ENCODE data around the gene PDE4D. TPM values are rescaled to one million over a fixed set of nuclear protein-coding genes. Genes with fewer than 3 reads are reported as not detected.

PDE4D gene
- total and polyA plus RNA-seq, 2 donors (not counting 3 experiments of a cell fraction or from before 2014, with no cell fraction given): 34.5 to 51.2 TPM

DNA sequence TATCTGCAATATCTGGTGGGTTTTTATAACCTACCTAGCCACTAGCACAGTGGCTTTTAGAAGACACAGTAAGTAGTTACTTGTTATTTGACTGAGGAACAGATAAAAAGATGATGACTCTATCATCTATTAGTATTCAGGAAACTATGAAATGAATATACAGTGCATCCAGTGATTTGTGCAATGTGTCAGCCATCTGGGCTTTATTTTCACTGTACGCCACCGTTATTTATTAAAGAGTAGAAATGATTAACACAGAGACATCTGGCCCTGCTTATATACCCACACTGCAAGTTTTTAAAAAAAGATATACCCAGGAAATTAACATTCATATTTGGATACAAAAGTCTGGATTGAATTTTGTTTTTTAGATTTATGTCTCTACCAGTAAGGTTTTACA, 408.4 kb downstream of the PDE4D start:
- Histone ChIP-seq H3K4me1 (ENCODE audit: control insufficient read depth, extremely low read depth, insufficient read depth, low read length) (no peaks in the 10 kb centered on the region), H3K9me3 (replicated peaks; ENCODE audit: control insufficient read depth, insufficient read depth, low read length) (no peaks in the 10 kb centered on the region), H3K27me3 (ENCODE audit: control insufficient read depth in 2 of 2, insufficient read depth in 2 of 2, low read length in 2 of 2) (no peaks in the 10 kb centered on the region), H3K9ac (replicated peaks; ENCODE audit: extremely low read depth, insufficient read depth, low read length) (no peak overlapping the region), H3K27ac (ENCODE audit: insufficient read depth, low read depth, low read length) (no peak overlapping the region), H3K4me2 (ENCODE audit: insufficient read depth, low read length) (no peak overlapping the region), H3K79me2 (ENCODE audit: control insufficient read depth, insufficient read depth, low read length) (no peaks in the 10 kb centered on the region), H3K9me1 (replicated peaks; ENCODE audit: control insufficient read depth, extremely low read depth, insufficient read depth, low read length) (peaks cover 2% of the 10 kb centered on the region), H2AFZ (ENCODE audit: low read depth, low read length) (no peak overlapping the region), H3K36me3 (ENCODE audit: control insufficient read depth in 2 of 2, extremely low read depth in 1 of 2, insufficient read depth in 2 of 2, low read length in 2 of 2) (no peaks in the 10 kb centered on the region), H4K20me1 (replicated peaks; ENCODE audit: control insufficient read depth, extremely low read depth, insufficient read depth, low read length) (peaks cover 5% of the 10 kb centered on the region), H3K4me3 (replicated peaks in 1 of 3; ENCODE audit: insufficient read depth in 1 of 3, low read depth in 1 of 3, low read length in 3 of 3) (no peak overlapping the region)
- no peak for FAIRE-seq
- no peak for TF ChIP-seq POLR2AphosphoS5 (IDR thresholded peaks at IDR 0.05; ENCODE audit: insufficient read depth, low read depth, low read length)
- no peak for TF ChIP-seq GATA2 (IDR thresholded peaks at IDR 0.05; ENCODE audit: insufficient read depth, insufficient read length, low read depth, low read length)
- no peak for TF ChIP-seq POLR2A (IDR thresholded peaks at IDR 0.05; ENCODE audit: low read depth, low read length)
- TF ChIP-seq, protein P1, sequence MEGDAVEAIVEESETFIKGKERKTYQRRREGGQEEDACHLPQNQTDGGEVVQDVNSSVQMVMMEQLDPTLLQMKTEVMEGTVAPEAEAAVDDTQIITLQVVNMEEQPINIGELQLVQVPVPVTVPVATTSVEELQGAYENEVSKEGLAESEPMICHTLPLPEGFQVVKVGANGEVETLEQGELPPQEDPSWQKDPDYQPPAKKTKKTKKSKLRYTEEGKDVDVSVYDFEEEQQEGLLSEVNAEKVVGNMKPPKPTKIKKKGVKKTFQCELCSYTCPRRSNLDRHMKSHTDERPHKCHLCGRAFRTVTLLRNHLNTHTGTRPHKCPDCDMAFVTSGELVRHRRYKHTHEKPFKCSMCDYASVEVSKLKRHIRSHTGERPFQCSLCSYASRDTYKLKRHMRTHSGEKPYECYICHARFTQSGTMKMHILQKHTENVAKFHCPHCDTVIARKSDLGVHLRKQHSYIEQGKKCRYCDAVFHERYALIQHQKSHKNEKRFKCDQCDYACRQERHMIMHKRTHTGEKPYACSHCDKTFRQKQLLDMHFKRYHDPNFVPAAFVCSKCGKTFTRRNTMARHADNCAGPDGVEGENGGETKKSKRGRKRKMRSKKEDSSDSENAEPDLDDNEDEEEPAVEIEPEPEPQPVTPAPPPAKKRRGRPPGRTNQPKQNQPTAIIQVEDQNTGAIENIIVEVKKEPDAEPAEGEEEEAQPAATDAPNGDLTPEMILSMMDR (IDR thresholded peaks at IDR 0.05; ENCODE audit: extremely low read depth in 1 of 2, insufficient read depth in 1 of 2, low read depth in 1 of 2, low read length in 2 of 2): no peak
- TF ChIP-seq EZH2 (IDR thresholded peaks at IDR 0.05; ENCODE audit: borderline replicate concordance, low read depth, low read length, severe bottlenecking): no peak
- TF ChIP-seq, protein P2, sequence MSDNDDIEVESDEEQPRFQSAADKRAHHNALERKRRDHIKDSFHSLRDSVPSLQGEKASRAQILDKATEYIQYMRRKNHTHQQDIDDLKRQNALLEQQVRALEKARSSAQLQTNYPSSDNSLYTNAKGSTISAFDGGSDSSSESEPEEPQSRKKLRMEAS (IDR thresholded peaks at IDR 0.05; ENCODE audit: insufficient read depth, insufficient read length): no peak
- TF ChIP-seq JUN (IDR thresholded peaks at IDR 0.05; ENCODE audit: borderline replicate concordance, insufficient read depth, insufficient read length, low read depth): no peak
- TF ChIP-seq MYC (IDR thresholded peaks at IDR 0.05; ENCODE audit: low read depth, low read length): no peak
- TF ChIP-seq FOS (IDR thresholded peaks at IDR 0.05; ENCODE audit: borderline replicate concordance, insufficient read depth, low read length): no peak
- dilution Hi-C loops (cut with MboI; ENCODE audit: extremely low pct_ligation_motif_present, low sequenced_read_pairs): no loop called here
- no TSS peak for BruUV-seq (replicated peaks)
- ChIA-PET CTCF (interaction anchor here (0.8 to 2.5 kb wide), 2 partner anchors 12 to 188 kb away, joined by 5 to 8 read pairs; no protein-coding TSS in a partner anchor), POLR2A (no interaction called here)
- intact Hi-C loops (cut with micrococcal nuclease): no loop called here
- DNase-seq (ENCODE audit: low read depth, low spot score): no peak

All from endothelial cell of umbilical vein (primary cell).